GM23248 (cell line): Measurements from ENCODE around the gene DSG3.

Experiments
- EZH2 ChIP-seq: fragments of 200-600 bp; sonication (generic); IDR thresholded peaks from 2 replicates; pipeline ENCODE4 v1.6.1; 2018; ENCODE audit warnings: antibody characterized with exemption, mild to moderate bottlenecking; ENCODE audit not compliant: insufficient read depth, poor library complexity, severe bottlenecking
- EZH2phosphoT487 ChIP-seq: fragments of 200-600 bp; sonication (generic); IDR thresholded peaks from 2 replicates; pipeline ENCODE4 v1.6.1; 2018; ENCODE audit warnings: antibody characterized with exemption, moderate library complexity, mild to moderate bottlenecking, low read depth; ENCODE audit not compliant: insufficient read depth

DNA sequence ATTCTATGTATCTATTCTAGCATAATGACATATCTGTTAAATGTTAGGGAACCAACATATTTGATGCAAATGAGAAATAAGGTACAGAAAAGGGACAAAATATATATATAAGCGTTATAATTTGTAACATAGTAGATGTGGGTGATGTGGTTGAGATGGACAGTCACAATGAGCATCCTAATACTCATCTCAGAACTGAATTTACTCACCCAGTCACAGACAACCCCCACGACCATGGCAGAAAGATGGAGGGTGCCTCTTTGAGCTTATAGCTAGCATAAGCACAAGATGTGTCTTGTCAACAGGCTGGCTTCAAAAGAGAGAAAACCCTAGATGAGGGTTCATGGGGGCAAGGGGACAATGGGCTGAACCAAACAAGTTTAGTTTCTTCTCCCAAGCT is 9.1 kb upstream of the DSG3 start:
- TF ChIP-seq EZH2: no peak
- no peak for TF ChIP-seq EZH2phosphoT487
